MCF 10A (cell line): Measurements from ENCODE around the gene TMEM213. TPM values are rescaled to one million over a fixed set of nuclear protein-coding genes. Genes with fewer than 3 reads are reported as not detected.

Source experiments
- BruUV-seq: library from RNA; stranded (reverse); fragments of 400-500 nt; replicated peaks from 2 replicates; lab custom pipeline; 2021; lab: Mats Ljungman, UMichigan
- CTCF ChIA-PET: fragments of 300-600 bp; sonication (Branson Sonifier 250); formaldehyde crosslinking; extraction: SDS; loops from one replicate; lab custom pipeline; 2021; ENCODE audit warnings: antibody characterized with exemption, inconsistent platforms; lab: Yijun Ruan, JAX
- POLR2A ChIA-PET: fragments of 300-600, 350-650 bp; sonication (Branson Sonifier 250); formaldehyde crosslinking; extraction: SDS; loops from one replicate; lab custom pipeline; 2020; ENCODE audit warnings: antibody characterized with exemption, inconsistent platforms; lab: Yijun Ruan, JAX
- DNase-seq: peaks from one replicate; pipeline ENCODE4 v3.0.0-alpha.2; 2018; ENCODE audit not compliant: unreplicated experiment
- H3K27ac Mint-ChIP-seq: one replicate; pipeline ENCODE4 v1.8.0; 2022; ENCODE audit warnings: mild to moderate bottlenecking, low read depth, mixed read lengths; ENCODE audit not compliant: unreplicated experiment
- H3K27me3 Mint-ChIP-seq: one replicate; pipeline ENCODE4 v1.8.0; 2022; ENCODE audit warnings: mixed read lengths; ENCODE audit not compliant: insufficient read depth, unreplicated experiment
- H3K36me3 Mint-ChIP-seq: one replicate; pipeline ENCODE4 v1.8.0; 2022; ENCODE audit warnings: mild to moderate bottlenecking, moderate library complexity, mixed read lengths; ENCODE audit not compliant: insufficient read depth, unreplicated experiment
- H3K4me1 Mint-ChIP-seq: one replicate; pipeline ENCODE4 v1.8.0; 2022; ENCODE audit warnings: mixed read lengths; ENCODE audit not compliant: insufficient read depth, unreplicated experiment
- H3K4me3 Mint-ChIP-seq: one replicate; pipeline ENCODE4 v1.8.0; 2022; ENCODE audit warnings: mild to moderate bottlenecking, moderate library complexity, mixed read lengths; ENCODE audit not compliant: unreplicated experiment
- H3K9me3 Mint-ChIP-seq: one replicate; pipeline ENCODE4 v1.8.0; 2022; ENCODE audit warnings: mixed read lengths; ENCODE audit not compliant: unreplicated experiment
- intact Hi-C: fragments of 100-400 bp; cut with micrococcal nuclease; formaldehyde crosslinking; loops from 2 replicates; pipeline ENCODE4 v1.14.1; 2022
- total RNA-seq: library from RNA; stranded (reverse); gene quantifications from 2 replicates; pipeline ENCODE4 v1.2.3, GENCODE V29; 2022
- TF ChIP-seq, protein P1 (sequence below): fragments of 200-600 bp; IDR thresholded peaks from one replicate; pipeline ENCODE4 v1.8.0; 2022; ENCODE audit warnings: antibody characterized with exemption, mild to moderate bottlenecking; ENCODE audit not compliant: unreplicated experiment

Gene TMEM213
- total RNA-seq, 1 experiment from 2014 or later, result not detected

DNA sequence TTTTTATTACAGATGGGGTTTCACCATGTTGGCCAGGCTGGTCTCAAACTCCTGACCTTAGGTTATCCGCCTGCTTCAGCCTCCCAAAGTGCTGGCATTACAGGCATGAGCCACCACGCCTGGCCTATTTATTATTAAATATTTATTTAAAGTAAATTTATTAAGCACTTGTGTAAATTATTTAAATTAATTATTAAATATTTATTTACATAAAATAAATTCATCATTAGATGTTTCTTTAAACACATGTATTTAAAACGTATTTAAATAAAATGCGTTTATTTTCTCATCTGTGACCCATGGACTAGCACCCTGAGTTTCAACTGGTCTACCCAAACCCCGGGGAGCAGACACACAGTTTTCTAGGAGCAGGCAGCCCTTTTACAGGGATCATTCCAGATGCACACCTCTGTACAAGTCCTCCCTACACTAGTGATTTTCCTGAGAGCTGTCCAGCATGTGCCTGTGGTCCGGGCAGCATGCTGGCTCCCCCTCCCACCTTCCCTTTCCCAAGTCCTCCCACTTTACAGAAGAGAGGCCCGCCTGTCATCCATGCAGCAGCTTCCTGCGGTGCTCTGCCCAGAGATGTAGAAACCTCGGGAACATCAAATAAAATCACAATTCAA lies 89.4 kb downstream of the TMEM213 start:
- Mint-ChIP-seq H3K9me3 (no peaks in the 10 kb centered on the region), H3K36me3 (no peaks in the 10 kb centered on the region), H3K4me1 (peaks cover 13% of the 10 kb centered on the region), H3K27ac (no peak overlapping the region), H3K4me3 (no peak overlapping the region), H3K27me3 (no peaks in the 10 kb centered on the region)
- no TSS peak for BruUV-seq
- DNase-seq, result no peak
- intact Hi-C loops, result no loop called here
- TF ChIP-seq, protein P1, sequence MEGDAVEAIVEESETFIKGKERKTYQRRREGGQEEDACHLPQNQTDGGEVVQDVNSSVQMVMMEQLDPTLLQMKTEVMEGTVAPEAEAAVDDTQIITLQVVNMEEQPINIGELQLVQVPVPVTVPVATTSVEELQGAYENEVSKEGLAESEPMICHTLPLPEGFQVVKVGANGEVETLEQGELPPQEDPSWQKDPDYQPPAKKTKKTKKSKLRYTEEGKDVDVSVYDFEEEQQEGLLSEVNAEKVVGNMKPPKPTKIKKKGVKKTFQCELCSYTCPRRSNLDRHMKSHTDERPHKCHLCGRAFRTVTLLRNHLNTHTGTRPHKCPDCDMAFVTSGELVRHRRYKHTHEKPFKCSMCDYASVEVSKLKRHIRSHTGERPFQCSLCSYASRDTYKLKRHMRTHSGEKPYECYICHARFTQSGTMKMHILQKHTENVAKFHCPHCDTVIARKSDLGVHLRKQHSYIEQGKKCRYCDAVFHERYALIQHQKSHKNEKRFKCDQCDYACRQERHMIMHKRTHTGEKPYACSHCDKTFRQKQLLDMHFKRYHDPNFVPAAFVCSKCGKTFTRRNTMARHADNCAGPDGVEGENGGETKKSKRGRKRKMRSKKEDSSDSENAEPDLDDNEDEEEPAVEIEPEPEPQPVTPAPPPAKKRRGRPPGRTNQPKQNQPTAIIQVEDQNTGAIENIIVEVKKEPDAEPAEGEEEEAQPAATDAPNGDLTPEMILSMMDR, result no peak
- CTCF ChIA-PET, result interaction anchor here (0.6 to 3.8 kb wide), 39 partner anchors 9 to 722 kb away, joined by 3 to 32 read pairs (median 5); partner anchors contain the start of gene KIAA1549
- POLR2A ChIA-PET, result interaction anchor here (0.9 to 1.4 kb wide), 5 partner anchors 8 to 187 kb away, joined by 3 to 6 read pairs (median 6); no protein-coding TSS in a partner anchor

Other genes starting within 250 kb of the TMEM213 start
- gene SVOPL, start 96.6 kb upstream of the TMEM213 start, total RNA-seq, result not detected in 2 replicates
- gene ATP6V0A4, start 202 bp downstream of the TMEM213 start, total RNA-seq, result 0.40 and 0.64 TPM in 2 replicates
- gene KIAA1549, start 183.4 kb downstream of the TMEM213 start, total RNA-seq, result 7.1 and 8.4 TPM in 2 replicates
- 10.9 and 13.7 TPM in 2 replicates for gene ZC3HAV1L, start 238.0 kb downstream of the TMEM213 start, total RNA-seq